ENCODE data around the gene NR3C2. TPM values are rescaled to one million over a fixed set of nuclear protein-coding genes. Genes with fewer than 3 reads are reported as not detected.

The NR3C2 gene
- polyA plus RNA-seq, 4 donors = 6.0 to 10.5 (median 9.2) TPM

- DNase-seq (peak; percentile 67 to 85), FAIRE-seq (no peak)
- WGBS, 3 donors = 14 to 63% (median 40%) methylated on average over 4 of the region's 4 CpGs
- H3K4me3 ChIP-seq (ENCODE audit: low read depth in 1 of 3, low read length in 3 of 3) = no peak overlapping the region
- peak overlapping the region in 1 of 3 donors; percentile 47 for H3K27ac ChIP-seq (ENCODE audit: low read depth in 1 of 3, low read length in 2 of 3)
- H3K9me3 ChIP-seq (ENCODE audit: control insufficient read depth in 2 of 2, insufficient read depth in 1 of 2, low read depth in 1 of 2, low read length in 1 of 2) = no peaks in the 10 kb centered on the region
- no peaks in the 10 kb centered on the region for H3K36me3 ChIP-seq (ENCODE audit: control insufficient read depth in 3 of 3, insufficient read depth in 2 of 3, low read depth in 1 of 3, low read length in 3 of 3)
- H3K27me3 ChIP-seq (ENCODE audit: control insufficient read depth in 3 of 3, insufficient read depth in 3 of 3, low read length in 3 of 3) = no peaks in the 10 kb centered on the region
- peaks cover 0 to 14% (median 11%) of the 10 kb centered on the region in 3 donors for H3K4me1 ChIP-seq (ENCODE audit: control insufficient read depth in 3 of 3, insufficient read depth in 2 of 3, low read depth in 1 of 3, low read length in 2 of 3)
These were observed 203.3 kb downstream of the NR3C2 start for GRCh38 chr4:148238811-148239493.

- no peak for FAIRE-seq
- WGBS, 3 donors = 40 to 61% (median 45%) methylated on average over 3 of the region's 3 CpGs
- Histone ChIP-seq H3K4me1 (ENCODE audit: control insufficient read depth in 3 of 3, insufficient read depth in 2 of 3, low read depth in 1 of 3, low read length in 2 of 3) (peaks cover 0 to 14% (median 11%) of the 10 kb centered on the region in 3 donors), H3K27ac (ENCODE audit: low read depth in 1 of 3, low read length in 2 of 3) (peak overlapping the region in 1 of 3 donors; percentile 18), H3K27me3 (ENCODE audit: control insufficient read depth in 3 of 3, insufficient read depth in 3 of 3, low read length in 3 of 3) (no peaks in the 10 kb centered on the region), H3K36me3 (ENCODE audit: control insufficient read depth in 3 of 3, insufficient read depth in 2 of 3, low read depth in 1 of 3, low read length in 3 of 3) (peaks cover 0 to 3% (median 0%) of the 10 kb centered on the region in 3 donors), H3K4me3 (ENCODE audit: low read depth in 1 of 3, low read length in 3 of 3) (no peak overlapping the region), H3K9me3 (ENCODE audit: control insufficient read depth in 2 of 2, insufficient read depth in 1 of 2, low read depth in 1 of 2, low read length in 1 of 2) (no peaks in the 10 kb centered on the region)
- no peak for DNase-seq
These were observed 204.1 kb downstream of the NR3C2 start for GRCh38 chr4:148238086-148238485.

- Histone ChIP-seq H3K9me3 (ENCODE audit: control insufficient read depth in 2 of 2, insufficient read depth in 1 of 2, low read depth in 1 of 2, low read length in 1 of 2) (no peaks in the 10 kb centered on the region), H3K27me3 (ENCODE audit: control insufficient read depth in 3 of 3, insufficient read depth in 3 of 3, low read length in 3 of 3) (no peaks in the 10 kb centered on the region), H3K4me3 (ENCODE audit: low read depth in 1 of 3, low read length in 3 of 3) (no peak overlapping the region), H3K27ac (ENCODE audit: low read depth in 1 of 3, low read length in 2 of 3) (no peak overlapping the region), H3K36me3 (ENCODE audit: control insufficient read depth in 3 of 3, insufficient read depth in 2 of 3, low read depth in 1 of 3, low read length in 3 of 3) (peaks cover 0 to 3% (median 0%) of the 10 kb centered on the region in 3 donors), H3K4me1 (ENCODE audit: control insufficient read depth in 3 of 3, insufficient read depth in 2 of 3, low read depth in 1 of 3, low read length in 2 of 3) (peaks cover 0 to 14% (median 11%) of the 10 kb centered on the region in 3 donors)
- FAIRE-seq = no peak
- 57 to 70% (median 70%) methylated on average over 3 of the region's 3 CpGs for WGBS, 3 donors
- DNase-seq = no peak
These were observed 206.4 kb downstream of the NR3C2 start for GRCh38 chr4:148235809-148236208.

GRCh38 chr4:148229798-148230197, 212.4 kb downstream of the NR3C2 start:
- FAIRE-seq (no peak), DNase-seq (peak in 1 of 2 donors; percentile 59)
- Histone ChIP-seq H3K36me3 (ENCODE audit: control insufficient read depth in 3 of 3, insufficient read depth in 2 of 3, low read depth in 1 of 3, low read length in 3 of 3) (peaks cover 0 to 3% (median 0%) of the 10 kb centered on the region in 3 donors), H3K9me3 (ENCODE audit: control insufficient read depth in 2 of 2, insufficient read depth in 1 of 2, low read depth in 1 of 2, low read length in 1 of 2) (no peaks in the 10 kb centered on the region), H3K27ac (ENCODE audit: low read depth in 1 of 3, low read length in 2 of 3) (no peak overlapping the region), H3K4me1 (ENCODE audit: control insufficient read depth in 3 of 3, insufficient read depth in 2 of 3, low read depth in 1 of 3, low read length in 2 of 3) (peaks cover 0 to 3% (median 2%) of the 10 kb centered on the region in 3 donors), H3K4me3 (ENCODE audit: low read depth in 1 of 3, low read length in 3 of 3) (no peak overlapping the region), H3K27me3 (ENCODE audit: control insufficient read depth in 3 of 3, insufficient read depth in 3 of 3, low read length in 3 of 3) (no peaks in the 10 kb centered on the region)
- 81 to 87% (median 82%) methylated on average over 1 of the region's 1 CpG for WGBS, 3 donors

- no peak for DNase-seq
- no peak for FAIRE-seq
- peaks cover 0 to 3% (median 0%) of the 10 kb centered on the region in 3 donors for H3K36me3 ChIP-seq (ENCODE audit: control insufficient read depth in 3 of 3, insufficient read depth in 2 of 3, low read depth in 1 of 3, low read length in 3 of 3)
- H3K4me3 ChIP-seq (ENCODE audit: low read depth in 1 of 3, low read length in 3 of 3) = no peak overlapping the region
- H3K4me1 ChIP-seq (ENCODE audit: control insufficient read depth in 3 of 3, insufficient read depth in 2 of 3, low read depth in 1 of 3, low read length in 2 of 3) = peaks cover 0 to 3% (median 2%) of the 10 kb centered on the region in 3 donors
- no peaks in the 10 kb centered on the region for H3K27me3 ChIP-seq (ENCODE audit: control insufficient read depth in 3 of 3, insufficient read depth in 3 of 3, low read length in 3 of 3)
- 90 to 93% (median 91%) methylated on average over 4 of the region's 4 CpGs for WGBS, 3 donors
- H3K27ac ChIP-seq (ENCODE audit: low read depth in 1 of 3, low read length in 2 of 3) = no peak overlapping the region
- no peaks in the 10 kb centered on the region for H3K9me3 ChIP-seq (ENCODE audit: control insufficient read depth in 2 of 2, insufficient read depth in 1 of 2, low read depth in 1 of 2, low read length in 1 of 2)
These were observed 213.2 kb downstream of the NR3C2 start for GRCh38 chr4:148229028-148229427.

GRCh38 chr4:148227147-148227546, 215.1 kb downstream of the NR3C2 start:
- H3K4me3 ChIP-seq (ENCODE audit: low read depth in 1 of 3, low read length in 3 of 3) = no peak overlapping the region
- no peaks in the 10 kb centered on the region for H3K27me3 ChIP-seq (ENCODE audit: control insufficient read depth in 3 of 3, insufficient read depth in 3 of 3, low read length in 3 of 3)
- H3K9me3 ChIP-seq (ENCODE audit: control insufficient read depth in 2 of 2, insufficient read depth in 1 of 2, low read depth in 1 of 2, low read length in 1 of 2) = no peaks in the 10 kb centered on the region
- 86 to 94% (median 93%) methylated on average over 5 of the region's 5 CpGs for WGBS, 3 donors
- H3K27ac ChIP-seq (ENCODE audit: low read depth in 1 of 3, low read length in 2 of 3) = no peak overlapping the region
- FAIRE-seq (no peak), DNase-seq (no peak)
- no peaks in the 10 kb centered on the region for H3K36me3 ChIP-seq (ENCODE audit: control insufficient read depth in 3 of 3, insufficient read depth in 2 of 3, low read depth in 1 of 3, low read length in 3 of 3)
- H3K4me1 ChIP-seq (ENCODE audit: control insufficient read depth in 3 of 3, insufficient read depth in 2 of 3, low read depth in 1 of 3, low read length in 2 of 3) = peaks cover 0 to 8% (median 2%) of the 10 kb centered on the region in 3 donors

GRCh38 chr4:148226341-148226740, 215.9 kb downstream of the NR3C2 start:
- Histone ChIP-seq H3K27ac (ENCODE audit: low read depth in 1 of 3, low read length in 2 of 3) (no peak overlapping the region), H3K36me3 (ENCODE audit: control insufficient read depth in 3 of 3, insufficient read depth in 2 of 3, low read depth in 1 of 3, low read length in 3 of 3) (no peaks in the 10 kb centered on the region), H3K4me1 (ENCODE audit: control insufficient read depth in 3 of 3, insufficient read depth in 2 of 3, low read depth in 1 of 3, low read length in 2 of 3) (peaks cover 0 to 8% (median 2%) of the 10 kb centered on the region in 3 donors), H3K4me3 (ENCODE audit: low read depth in 1 of 3, low read length in 3 of 3) (no peak overlapping the region), H3K9me3 (ENCODE audit: control insufficient read depth in 2 of 2, insufficient read depth in 1 of 2, low read depth in 1 of 2, low read length in 1 of 2) (no peaks in the 10 kb centered on the region), H3K27me3 (ENCODE audit: control insufficient read depth in 3 of 3, insufficient read depth in 3 of 3, low read length in 3 of 3) (no peaks in the 10 kb centered on the region)
- DNase-seq = no peak
- 93 to 100% (median 94%) methylated on average over 1 of the region's 1 CpG for WGBS, 3 donors
- FAIRE-seq = no peak

- peaks cover 0 to 8% (median 2%) of the 10 kb centered on the region in 3 donors for H3K4me1 ChIP-seq (ENCODE audit: control insufficient read depth in 3 of 3, insufficient read depth in 2 of 3, low read depth in 1 of 3, low read length in 2 of 3)
- H3K36me3 ChIP-seq (ENCODE audit: control insufficient read depth in 3 of 3, insufficient read depth in 2 of 3, low read depth in 1 of 3, low read length in 3 of 3) = no peaks in the 10 kb centered on the region
- no peak overlapping the region for H3K27ac ChIP-seq (ENCODE audit: low read depth in 1 of 3, low read length in 2 of 3)
- H3K27me3 ChIP-seq (ENCODE audit: control insufficient read depth in 3 of 3, insufficient read depth in 3 of 3, low read length in 3 of 3) = no peaks in the 10 kb centered on the region
- DNase-seq (no peak), FAIRE-seq (no peak)
- H3K9me3 ChIP-seq (ENCODE audit: control insufficient read depth in 2 of 2, insufficient read depth in 1 of 2, low read depth in 1 of 2, low read length in 1 of 2) = no peaks in the 10 kb centered on the region
- 34 to 51% (median 37%) methylated on average over 1 of the region's 1 CpG for WGBS, 3 donors
- H3K4me3 ChIP-seq (ENCODE audit: low read depth in 1 of 3, low read length in 3 of 3) = no peak overlapping the region
These were observed 216.6 kb downstream of the NR3C2 start for GRCh38 chr4:148225639-148226038.
